Renal pelvis (tissue), 4 donors: ENCODE data around the gene LRMDA. TPM values are rescaled to one million over a fixed set of nuclear protein-coding genes. Genes with fewer than 3 reads are reported as not detected.

ENCODE experiments used
- DNase-seq: peaks from one replicate; pipeline ENCODE4 v3.0.0-alpha.2; 2013
- polyA plus RNA-seq, 3 donors: library from polyadenylated mRNA; unstranded; fragments of 120-200 nt; gene quantifications; one replicate each; pipeline ENCODE4 v1.2.1, GENCODE V29; 2013; ENCODE audit not compliant: insufficient read length in 3 of 3

Gene LRMDA
- polyA plus RNA-seq, 3 donors = 16.3 to 24.7 (median 22.1) TPM

DNA sequence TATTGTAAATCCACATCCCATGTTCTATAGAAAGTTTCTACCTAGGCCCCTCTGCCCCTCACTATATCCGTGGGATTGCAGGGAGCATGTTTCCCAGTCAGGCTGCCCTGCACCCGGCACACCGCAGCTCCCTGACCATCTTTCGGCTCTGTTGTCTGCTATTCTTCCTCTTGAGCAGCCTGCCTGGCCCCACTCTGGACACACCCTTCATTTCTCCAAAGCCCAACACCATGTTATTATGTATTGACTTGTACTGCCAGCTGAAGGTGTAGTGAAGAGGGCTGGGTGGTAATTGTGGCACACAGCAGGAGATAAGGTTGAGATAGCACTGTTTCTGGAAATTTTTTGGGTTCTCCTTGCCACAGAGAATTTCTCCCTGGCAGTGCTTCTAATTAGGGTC is 9.8 kb downstream of the LRMDA start:
- DNase-seq = no peak

DNA sequence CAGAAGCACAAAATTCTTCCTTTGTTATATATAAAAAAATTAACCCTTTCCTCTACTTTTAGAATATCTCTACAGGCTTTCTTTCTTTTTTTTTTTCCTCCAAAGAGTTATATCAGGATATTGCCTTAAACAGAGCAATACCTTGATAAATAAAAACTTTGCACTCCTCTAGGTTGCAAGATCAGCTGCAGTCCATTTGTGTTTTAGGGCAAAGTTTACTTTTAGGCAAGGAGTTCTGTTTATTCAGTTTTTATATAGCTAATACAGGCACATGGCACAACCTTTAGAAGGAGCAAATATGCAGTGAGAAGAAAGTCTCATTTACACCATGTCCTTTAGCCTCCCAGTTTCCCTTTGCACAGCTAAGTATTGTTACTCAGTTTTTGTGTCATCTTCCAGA is 10.3 kb downstream of the LRMDA start:
- DNase-seq = no peak

DNA sequence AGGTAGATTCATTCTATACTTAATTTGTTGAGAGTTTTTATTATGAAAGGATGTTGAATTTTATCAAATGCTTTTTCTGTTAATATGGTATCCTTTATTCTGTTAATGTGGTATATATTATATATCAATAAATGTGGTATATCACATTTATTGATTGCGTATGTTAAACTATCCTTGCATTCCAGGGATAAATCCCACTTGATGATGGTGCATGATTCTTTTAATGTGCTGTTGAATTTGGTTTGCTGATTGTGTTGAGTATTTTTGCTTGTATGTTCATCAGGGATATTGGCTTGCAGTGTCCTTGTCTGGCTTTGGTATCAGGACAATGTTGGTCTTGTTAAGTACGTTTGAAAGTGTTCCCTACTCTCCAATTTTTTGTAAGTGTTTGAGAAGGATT is 11.9 kb downstream of the LRMDA start:
- no peak for DNase-seq

DNA sequence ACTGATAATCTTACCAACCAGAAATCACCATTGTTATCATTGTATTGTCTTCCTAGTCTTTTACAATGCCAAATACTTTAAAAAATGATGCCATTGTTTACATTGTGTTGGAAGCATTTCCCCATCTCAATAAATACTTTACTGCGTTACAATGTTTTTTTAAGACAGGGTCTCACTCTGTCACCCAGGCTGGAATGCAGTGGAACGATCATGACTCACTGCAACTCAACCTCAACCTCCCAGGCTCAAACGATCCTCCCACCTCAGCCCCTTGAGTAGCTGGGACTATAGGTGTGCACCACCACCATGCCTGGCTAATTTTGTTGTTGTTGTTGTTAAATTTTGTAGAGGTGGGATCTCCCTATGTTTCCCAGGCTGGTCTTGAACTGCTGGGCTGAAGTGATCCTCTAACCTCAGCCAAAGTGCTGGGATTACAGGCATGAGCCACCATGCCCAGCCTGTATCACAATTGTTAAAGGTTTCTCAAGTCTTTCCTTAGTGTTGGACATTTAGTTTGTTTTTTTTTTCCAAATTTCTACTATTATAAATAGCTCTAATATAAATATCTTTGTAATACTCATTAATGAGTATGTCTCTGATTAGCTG is 13.5 kb downstream of the LRMDA start:
- DNase-seq = no peak

DNA sequence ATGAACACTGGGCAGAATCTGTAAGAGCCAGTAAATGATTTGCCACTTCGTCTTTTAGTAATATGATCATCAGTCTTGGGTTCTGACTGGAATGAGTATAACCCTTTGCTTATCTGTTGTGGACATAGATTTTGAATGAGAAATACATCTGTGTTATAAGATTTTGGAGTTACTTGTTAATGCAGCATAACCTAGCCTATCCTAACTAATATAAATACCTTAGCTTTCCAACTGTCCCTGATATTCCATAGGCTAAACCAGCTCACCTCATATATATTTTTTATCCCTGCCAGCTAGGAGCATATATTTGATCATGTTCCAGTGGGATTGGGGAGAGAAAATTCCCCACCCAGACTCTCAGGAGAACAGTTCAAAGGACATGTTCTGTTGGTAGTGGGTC is 15.1 kb downstream of the LRMDA start:
- no peak for DNase-seq

DNA sequence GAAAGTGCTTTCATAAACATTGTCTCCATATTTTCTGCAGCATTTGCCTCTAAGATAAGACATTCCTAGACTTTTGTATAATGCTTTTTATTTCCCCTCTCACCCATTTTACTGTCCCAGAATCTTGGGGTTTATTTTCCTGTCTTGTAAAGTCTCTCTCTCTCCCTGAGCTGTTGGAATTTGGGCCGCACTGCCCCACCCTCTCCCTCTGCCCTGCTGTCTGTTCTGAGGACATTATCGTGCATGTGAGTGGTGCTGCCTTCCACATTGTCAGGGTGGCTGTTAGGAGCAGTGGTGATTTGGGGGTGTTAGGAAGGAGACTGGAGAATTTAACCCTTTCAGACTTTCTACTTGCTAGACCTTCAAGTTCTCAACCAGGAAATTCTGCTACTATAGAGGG is 16.7 kb downstream of the LRMDA start:
- no peak for DNase-seq

DNA sequence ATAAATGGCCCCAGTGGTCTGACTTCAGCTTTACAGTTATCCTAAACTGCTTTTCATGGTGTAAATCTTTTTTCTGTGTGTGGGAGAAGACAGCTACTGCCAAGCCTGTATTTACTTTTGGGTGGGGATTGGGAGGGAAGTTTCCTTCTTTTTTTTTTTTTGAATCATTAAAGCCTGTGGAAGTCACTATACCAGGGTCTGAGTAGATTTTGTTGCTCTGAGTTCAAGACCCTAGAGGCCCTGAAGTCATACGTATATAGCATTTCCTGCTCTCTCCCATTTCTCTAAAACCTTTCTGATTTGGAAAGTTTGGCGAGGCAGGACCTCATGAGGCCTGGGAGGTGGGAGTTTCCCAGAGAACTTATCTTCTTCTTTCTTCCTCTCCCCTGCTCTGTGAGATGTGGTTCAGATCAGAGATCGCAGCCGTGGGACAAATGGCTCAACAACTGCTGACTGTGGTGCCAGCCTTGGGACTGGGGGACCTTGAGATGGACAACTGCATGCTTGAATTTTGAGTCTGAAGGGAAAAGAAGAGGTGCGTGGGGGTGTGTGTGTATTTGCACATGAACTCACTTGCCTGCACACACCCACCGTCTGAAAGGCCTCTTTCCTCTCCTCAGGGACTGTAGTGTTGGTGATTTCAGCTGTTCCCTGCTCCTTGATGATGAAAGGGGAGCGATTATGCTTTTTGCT is 18.1 kb downstream of the LRMDA start:
- DNase-seq = peak; percentile 54

DNA sequence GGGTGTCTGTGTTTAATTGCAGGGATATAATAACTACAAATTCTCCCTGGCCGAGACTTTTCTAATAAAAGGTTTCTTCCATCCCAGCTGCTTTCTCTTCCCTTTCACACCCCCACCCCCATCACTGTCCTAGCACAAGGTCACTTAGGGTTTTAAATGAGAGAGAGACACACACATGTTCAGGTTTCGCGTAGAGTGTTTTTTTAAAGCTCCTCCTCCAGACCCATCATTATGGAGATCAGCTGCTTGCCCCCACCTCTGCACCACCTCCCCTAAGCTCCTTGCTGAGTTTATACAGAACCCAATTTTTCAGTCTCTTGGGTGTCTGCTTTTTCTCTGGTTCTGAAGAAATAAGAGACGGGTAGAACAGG is 18.6 kb downstream of the LRMDA start:
- no peak for DNase-seq

DNA sequence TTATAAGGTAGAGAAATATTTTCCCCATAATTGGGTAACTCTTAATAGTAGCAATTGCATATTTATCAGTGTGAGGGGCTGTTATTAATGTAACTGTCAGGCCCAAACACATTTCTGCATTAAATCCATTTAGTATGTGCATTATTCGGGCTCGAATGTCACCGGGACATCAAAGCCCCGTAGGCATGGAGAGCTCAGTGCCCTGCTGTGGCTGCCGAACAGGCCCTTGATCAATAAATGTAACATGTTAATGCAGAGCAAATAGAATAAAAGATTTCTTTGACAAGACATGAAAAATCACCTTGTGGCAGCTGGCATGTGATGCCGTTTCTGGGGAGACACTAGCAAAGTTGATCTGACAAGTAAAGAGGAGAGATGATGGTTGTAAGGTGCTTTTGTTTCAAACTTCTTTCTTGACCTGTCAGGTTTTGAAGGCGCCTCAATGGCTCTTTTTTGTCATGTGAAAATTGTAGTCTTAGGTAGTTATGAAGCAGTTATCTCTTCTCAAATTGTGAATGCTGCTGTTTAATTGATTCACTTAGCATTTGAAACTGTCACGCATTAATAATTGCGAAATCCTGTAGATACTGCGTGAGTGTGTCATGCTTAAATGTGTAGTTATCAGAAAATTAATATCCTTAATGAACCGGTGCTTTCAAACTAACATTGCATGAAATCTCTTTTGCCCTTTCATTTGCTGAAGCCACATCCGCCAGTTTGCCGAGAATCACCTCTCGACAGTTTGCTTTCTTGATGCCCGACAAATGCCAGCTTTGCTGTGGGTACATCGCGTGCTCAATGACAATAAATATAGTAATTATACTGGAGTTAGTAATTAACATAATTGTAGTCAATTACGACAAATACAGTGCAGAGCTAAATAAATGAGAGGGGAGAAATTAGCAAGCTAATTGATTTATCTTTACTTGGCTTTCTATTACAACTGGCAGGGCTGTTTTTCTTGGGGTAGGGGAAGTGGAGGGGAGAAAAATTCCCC is 19.5 kb downstream of the LRMDA start:
- no peak for DNase-seq

DNA sequence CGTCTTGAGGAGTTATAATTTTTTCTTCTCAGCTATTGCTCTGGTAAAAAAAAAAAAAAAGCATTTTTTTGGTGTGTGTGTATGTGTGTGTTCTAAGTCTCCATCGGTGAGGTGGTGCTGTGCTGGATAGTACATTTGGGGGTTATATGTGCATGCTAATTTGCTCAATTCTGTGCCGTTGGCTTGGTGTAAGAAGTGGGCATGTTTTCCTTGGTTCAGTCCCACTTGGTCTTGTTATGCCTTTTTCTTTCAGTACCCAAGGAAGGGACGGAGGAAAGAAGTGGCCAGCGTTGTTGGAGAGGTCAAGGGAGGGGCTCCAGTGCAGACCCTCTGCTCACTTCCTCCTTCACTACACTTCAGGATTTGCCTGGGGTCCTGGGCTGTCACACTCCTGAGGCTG is 20.4 kb downstream of the LRMDA start:
- no peak for DNase-seq

DNA sequence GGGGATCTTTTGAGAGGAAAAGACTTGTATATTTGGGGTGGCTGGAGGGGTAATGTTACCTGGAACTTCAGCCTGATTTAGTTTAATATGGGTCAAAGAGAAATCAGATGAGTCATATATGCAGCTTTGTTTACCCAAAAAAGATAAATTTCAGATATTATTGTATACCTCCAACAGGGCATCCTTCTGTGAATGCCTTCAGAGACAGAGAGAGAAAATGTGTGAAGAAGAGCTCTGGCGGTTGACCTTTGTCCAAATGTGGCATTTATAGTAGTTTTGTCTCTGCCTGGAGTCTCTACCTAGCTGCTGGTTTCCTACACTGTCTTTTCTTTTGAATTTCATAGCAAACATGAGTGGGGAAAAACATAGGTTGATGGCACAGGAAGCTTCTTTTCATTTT is 21.6 kb downstream of the LRMDA start:
- no peak for DNase-seq

DNA sequence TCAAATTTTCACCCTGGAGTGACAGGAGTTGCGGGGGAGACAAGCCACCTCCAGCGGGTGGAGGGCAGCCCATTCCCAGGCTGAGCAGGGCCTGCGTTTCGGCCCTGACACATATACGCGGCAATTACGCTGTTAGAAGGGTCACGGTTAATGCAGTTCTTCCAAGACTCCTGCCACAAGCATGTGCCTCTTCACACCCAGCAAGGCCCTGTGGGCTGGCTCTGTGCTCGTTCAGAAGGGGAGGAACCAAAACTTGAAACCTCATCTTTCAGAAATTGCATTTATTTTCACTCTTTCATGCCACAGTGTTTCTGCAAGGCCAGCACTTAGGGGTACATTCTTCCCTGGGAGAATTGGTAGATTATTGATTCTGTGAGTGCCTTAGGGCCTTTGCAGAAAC is 24.7 kb downstream of the LRMDA start:
- no peak for DNase-seq

DNA sequence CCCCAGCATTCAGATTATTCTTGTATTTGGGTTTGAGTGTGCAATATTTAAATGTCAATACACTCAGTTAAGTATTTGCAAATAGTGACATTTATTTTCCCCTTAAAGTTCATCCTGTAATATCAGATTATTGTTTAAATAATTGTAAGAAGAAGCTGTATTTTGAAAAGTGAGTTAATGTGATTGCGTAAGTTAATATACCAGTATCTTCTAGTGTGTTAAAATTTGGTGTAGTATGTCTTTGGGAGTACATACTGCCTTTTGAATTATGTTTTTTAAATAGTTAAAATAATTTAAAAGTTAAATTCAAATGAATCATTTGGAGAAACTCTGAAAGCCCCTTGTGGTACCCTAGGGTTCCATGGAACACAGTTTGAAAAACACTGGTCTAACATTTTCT is 28.6 kb downstream of the LRMDA start:
- no peak for DNase-seq

DNA sequence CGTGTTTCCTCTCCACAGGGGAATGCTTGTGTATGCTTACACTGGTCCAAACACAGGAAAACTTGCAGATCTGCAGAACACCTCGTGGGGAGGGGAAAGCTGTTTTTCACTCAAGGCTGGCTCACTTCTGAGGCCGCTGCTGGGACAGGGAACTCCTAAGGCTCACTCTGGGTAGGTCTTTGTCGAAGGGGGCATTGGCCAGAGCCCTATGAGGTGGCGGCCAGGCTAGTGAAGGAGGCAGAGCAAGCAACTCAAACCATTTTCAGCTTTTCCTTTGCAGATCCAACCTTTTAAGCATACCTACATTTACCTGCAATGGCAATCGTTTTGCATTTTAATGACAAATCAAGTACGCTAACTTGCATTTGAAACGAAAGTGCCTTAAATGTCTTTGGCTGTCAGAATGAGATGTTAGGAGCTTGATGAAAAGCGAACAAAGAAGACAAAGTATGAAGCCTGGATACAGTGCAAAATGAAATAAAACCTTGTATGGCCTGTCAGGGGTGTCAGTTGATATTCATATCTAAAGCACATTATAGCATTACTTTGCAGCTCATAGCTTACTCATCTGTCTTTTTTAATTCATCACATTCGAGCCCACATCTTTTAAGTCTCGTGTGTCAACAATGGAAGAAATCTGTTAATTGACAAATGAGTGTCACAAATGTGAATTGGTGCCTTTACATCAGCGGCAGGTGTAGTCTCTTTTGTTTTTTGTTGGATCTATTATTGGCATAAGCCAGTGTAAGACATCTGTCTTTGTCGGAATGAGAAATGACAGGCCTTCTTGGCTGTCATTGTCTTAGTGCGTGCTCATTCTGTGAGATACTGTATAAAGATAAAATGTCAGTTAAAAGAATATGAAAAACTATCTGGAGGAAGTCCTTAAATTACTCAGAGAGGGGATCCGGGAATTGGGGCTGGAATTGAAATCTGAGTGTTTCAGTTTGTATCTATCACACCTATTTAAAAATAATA is 30.5 kb downstream of the LRMDA start:
- no peak for DNase-seq

DNA sequence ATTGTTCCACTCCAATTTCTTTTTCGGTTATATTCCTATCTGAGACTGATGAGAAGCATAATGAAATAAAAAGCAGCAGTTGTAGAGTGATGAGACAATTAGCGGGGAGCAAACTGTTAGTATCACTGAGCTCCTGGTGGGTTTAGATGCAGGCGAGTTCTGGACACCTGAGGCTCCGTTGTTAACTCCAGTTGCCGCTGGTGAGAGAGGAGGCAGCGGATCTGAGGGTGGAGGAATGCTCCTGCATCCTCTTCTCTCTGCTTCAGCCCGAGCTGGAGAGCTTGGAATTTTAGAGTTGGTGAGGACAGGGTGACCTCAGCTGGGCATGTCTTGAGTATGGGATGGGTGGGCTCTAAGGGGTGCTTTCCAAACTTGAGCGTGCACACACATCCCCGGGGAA is 31.4 kb downstream of the LRMDA start:
- no peak for DNase-seq

DNA sequence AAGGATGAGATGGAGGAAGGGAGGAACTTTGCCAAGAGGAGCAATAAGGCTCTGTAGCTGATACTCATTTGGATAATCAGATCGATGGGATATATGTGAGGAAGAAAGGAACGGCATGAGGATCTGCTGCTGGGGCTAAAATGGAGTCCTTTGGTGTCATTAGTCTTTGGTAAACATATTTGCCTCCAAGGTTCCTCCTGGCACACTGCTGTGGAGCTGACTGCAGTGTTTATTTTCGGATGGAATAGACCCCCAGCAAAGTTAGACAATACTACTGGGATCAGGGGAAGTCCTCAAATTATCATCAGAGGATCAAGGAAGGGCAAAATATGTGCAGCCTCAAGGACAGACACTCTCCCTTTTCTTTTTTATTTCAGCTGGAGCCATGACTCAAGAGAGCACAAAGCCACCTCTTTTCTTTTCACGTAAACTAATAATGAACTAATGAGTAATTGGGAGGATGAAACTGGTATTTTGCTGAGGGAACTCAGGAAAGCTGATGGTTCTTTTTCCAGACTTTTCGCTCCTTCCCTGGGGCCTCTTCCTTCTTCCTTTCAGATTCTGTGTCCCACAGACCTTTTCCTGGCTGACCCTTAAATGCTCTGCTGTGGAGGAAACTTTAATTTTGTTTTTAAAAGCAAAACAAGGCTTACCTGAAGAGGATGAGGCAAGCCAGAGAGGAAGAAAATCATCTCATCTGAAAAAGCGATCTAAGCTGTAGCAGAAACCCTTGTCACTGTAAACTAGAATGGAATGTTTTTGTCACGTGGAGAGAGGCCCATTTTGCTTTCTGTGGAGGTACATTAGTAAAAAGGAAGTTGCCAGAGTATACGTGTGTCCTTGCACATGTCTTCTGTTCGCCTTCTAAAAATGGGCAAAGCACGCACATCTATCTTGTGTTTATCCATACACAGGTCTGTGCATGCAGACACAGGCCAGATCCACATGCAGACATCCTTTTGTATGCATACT is 33.3 kb downstream of the LRMDA start:
- no peak for DNase-seq

DNA sequence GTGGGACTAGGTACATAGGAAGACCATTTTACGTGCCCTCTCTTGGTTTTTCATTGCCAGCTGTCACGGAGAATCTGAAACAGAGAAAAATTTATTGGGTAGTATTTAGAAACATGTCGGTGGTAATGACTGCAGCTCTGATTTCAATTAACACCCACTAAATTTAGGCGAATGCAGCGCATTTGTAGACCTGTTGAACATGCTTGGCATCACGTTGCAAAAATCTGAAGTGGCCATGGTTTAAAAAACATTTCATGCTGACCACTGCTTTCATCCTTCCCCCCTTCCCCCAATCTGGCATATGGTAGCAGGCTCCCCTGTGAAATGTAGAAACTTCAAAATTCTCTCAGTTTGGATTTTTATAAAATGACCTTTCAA is 34.0 kb downstream of the LRMDA start:
- no peak for DNase-seq

DNA sequence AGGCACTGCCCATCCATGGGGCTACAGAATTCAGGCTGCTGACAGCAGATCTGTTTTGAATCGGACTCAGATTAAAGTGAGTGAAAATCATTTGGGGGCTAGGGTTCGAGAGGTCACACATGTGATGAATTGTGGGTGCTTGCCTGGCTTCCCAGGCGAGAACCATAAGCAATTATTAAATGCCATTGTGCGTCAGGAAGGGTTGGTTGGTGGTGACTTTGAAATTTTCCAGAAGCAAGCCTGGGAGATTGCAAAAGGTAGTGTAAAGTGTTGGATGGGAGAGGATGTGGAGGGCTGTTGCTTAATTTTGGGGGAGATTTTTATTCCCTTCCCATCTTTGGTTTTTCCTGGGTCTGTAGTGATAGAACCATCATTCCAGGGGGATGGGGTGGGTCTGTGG is 34.6 kb downstream of the LRMDA start:
- DNase-seq = no peak

DNA sequence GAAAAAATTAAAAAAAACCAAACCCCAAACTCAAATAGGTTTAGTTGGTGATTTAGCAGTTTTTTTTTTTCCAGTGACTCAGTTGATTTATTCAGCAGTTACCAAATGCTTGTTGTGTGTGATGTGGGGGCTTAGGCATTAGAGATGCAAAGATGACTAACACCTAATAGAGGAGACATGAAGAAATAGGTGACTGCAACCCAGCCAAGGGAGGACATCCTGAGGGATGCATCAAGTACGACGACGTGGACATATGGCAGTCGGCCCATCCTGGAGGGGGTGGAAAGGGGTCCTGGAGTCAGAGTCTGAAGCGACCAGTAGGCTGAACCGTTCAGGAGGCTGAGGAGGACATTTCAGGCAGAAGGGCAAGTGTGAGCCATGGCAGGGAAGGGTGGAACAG is 35.5 kb downstream of the LRMDA start:
- DNase-seq = no peak

DNA sequence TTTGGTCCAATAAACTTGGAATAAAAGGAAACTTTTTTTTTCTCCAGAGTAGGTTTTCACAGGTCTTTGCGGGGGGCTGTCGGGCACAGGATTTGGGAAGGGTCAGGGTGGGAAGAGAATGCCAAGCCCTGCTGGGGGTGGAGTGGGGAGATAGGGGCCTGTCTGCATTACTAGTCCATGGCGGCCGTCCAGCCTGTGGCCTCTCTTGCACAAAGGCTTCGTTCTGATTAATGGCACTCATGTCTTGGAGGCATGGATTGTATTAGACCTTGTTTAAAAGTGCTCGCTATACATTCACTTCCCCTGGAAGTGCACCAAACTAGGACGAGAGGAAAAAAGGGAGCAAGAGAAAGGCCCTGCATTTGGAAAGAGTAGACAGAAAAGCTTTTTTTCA is 37.2 kb downstream of the LRMDA start:
- DNase-seq = no peak
